NCI-H1092 (cell line): ENCODE data around the gene NOXO1.
"Not testable (repeated sequence)": the region's sequence is repeated elsewhere in the genome, so short reads cannot be mapped to it uniquely, and the experiment has no call there.

Source experiments
- DNase-seq: peaks from one replicate; lab custom pipeline; 2025; lab: John Stamatoyannopoulos, UW

NOXO1 gene

GRCh38 chr16:1981398-1981836 is at the start of gene NOXO1:
Gene NOXO1 (minus strand): TSS chr16:1981469. CDS start chr16:1981179, 290 bp downstream.
- no peak for DNase-seq

GRCh38 chr16:2030036-2030435 is 48.8 kb upstream of the NOXO1 start:
- no peak for DNase-seq

GRCh38 chr16:2029350-2029749 is 48.1 kb upstream of the NOXO1 start:
- DNase-seq, result no peak

DNA sequence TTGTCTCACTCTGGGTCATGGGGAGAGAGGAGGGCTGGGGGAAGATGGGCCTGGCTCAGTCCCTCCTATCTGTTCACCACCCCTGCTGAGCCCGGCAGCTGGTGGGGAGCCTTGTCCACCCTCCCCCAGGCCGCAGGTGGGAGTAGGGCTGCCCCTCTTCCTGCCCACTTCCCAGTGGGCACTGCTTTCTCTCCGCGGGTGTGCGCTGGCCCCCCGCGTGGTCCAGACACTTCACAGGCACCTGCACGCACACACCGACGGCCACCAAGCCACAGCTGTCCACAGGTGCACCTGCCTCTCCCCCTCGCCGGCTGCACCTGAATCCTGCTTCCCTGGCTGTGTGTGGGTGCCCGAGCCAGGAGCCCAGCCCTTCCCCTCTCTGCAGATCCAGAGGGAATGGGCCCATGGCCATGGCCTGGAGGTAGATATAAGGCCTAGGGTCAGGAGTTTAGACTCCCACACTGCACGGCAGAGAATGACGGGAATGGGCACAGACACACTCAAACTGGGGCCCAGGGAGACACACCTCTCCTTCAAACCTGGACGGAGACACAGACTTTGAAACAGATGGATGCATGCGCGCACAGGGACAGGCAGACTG is 47.5 kb upstream of the NOXO1 start:
- DNase-seq, result no peak

- DNase-seq, result no peak
Observed at GRCh38 chr16:2028146-2028545, 46.9 kb upstream of the NOXO1 start.

GRCh38 chr16:2027024-2028010 is 46.0 kb upstream of the NOXO1 start:
- DNase-seq, result no peak

DNA sequence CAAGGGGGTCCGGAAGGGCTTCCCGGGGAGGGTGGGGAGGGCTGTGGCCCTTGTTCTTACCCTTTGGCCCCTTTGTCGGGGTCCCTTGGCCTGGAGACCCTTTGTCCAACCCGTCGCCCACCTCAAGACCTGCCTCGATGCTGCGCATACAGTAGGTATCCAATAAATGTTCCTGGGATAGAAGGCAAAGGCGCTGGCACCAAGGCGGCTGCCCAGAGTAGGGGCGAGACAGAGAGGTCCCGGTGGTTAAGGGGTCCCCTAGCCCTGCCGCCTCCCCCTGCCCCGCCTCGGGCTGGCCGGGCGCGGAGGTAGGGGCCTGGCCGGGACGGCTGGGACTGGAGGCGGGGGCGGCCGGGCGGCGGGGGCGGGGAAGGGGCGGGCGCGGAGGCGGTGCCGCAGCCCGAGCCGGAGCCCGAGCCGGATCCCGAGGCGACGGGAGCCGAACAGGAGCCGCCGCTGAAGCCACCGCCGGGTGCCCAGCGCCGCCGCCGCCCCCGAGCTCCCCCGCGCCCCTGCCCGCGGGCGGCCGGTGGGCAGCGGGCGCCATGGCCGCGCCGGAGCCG is 45.3 kb upstream of the NOXO1 start, which contains the start of gene NHERF2:
Gene NHERF2 (plus strand): TSS at position 442 of the 563 bp plus-strand sequence. CDS start 104 bp downstream, at position 546.
- DNase-seq, result no peak

GRCh38 chr16:2025878-2026460 is 44.7 kb upstream of the NOXO1 start:
- DNase-seq, result no peak

GRCh38 chr16:2025251-2025650 is 44.0 kb upstream of the NOXO1 start:
- DNase-seq, result no peak

DNA sequence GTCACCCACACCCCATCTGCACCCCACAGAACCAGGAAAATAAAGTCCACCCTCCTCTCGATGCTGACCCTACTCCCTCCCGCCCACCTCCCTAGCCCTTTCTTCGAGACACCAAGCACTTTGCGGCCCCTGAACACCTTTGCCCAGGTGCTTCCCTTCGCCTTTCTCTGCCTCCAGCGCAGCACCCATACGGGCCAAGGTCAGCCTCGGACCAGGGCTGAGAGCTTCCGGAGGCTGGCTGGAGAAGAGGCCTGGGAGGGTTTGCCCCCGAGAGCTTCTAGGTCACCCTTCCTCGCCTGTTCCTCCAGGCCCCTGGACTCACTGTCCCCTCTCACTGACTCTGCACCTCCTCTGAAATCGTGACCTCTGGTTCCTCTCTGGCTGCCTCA is 42.8 kb upstream of the NOXO1 start:
- DNase-seq, result no peak

DNA sequence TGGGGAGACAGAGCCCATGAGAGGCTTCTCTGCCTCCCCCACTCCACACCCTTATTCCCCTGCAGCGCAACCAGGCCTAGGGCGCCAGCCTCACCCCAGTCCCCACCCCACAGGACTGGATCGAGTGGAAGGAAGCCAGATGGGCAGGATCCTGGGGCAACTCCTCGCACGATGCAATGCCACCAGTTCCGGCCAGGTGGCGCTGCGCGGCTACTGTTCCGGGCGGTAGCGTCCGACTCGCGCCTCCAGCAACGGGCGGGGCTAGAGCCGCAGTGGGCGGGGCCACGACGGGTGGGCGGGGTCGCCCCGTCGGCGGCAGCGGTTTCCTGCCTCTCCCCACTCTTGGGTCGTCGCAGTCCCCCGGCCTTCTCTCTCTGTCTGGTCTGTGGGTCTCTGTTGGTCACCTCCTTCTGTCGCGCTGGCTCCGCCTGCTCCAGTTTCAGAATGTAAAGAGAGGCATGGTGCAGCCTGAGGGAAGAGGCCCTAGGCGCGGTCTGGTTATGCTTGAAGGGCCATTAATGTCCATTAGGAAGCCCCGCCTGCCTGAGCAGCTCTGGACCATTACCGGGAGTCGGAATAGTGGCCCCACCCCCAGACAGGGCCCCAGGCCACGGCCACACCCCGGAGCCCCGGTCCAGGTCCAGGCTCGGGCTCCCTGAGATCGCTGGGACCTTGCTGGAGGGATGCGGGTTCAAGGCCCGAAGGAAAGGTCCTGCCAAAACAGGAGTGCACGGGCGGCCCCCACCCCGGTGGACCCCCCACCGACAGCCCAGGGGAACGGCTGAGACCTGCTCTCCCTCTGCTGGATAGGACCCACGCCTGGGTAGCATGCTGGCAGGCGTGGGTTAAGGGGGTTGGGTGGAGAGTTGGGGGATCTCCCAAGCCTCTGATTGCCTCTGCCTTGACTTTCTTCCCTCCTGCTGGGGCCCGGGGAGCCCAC is 42.1 kb upstream of the NOXO1 start:
- peak; percentile 79 for DNase-seq

GRCh38 chr16:2022723-2023091 is 41.4 kb upstream of the NOXO1 start:
- DNase-seq, result no peak

GRCh38 chr16:2019921-2020831 is 38.9 kb upstream of the NOXO1 start:
- no peak for DNase-seq

- DNase-seq, result peak; percentile 35
Observed at GRCh38 chr16:2019518-2019920, 38.2 kb upstream of the NOXO1 start, which contains the start of gene NPW. Gene NPW (plus strand): TSS chr16:2019785.

- DNase-seq, result no peak
Observed at GRCh38 chr16:2016407-2016922, 35.2 kb upstream of the NOXO1 start.

- no peak for DNase-seq
Observed at GRCh38 chr16:2015947-2016208, 34.6 kb upstream of the NOXO1 start.

GRCh38 chr16:2015117-2015946 is 34.1 kb upstream of the NOXO1 start:
- no peak for DNase-seq

- no peak for DNase-seq
Observed at GRCh38 chr16:2013527-2013926, 32.3 kb upstream of the NOXO1 start.

GRCh38 chr16:2011726-2012125 is 30.5 kb upstream of the NOXO1 start:
- DNase-seq, result not testable (repeated sequence)
